Keratinocyte (primary cell): ENCODE measurements around the gene HIP1R. TPM values are rescaled to one million over a fixed set of nuclear protein-coding genes. Genes with fewer than 3 reads are reported as not detected.

ENCODE experiments used
- DNase-seq: peaks from one replicate; pipeline ENCODE4 v3.0.0-alpha.2; 2011; ENCODE audit warnings: low read depth, missing footprints, low spot score
- FAIRE-seq: peaks from 2 replicates; lab custom pipeline; 2011; peaks lifted over from hg19 to GRCh38; lab: Jason Lieb, UNC
- H2AFZ ChIP-seq: 2 replicates; pipeline ENCODE4 v1.6.0; 2012; ENCODE audit warnings: low read length, control low read depth, inconsistent platforms; ENCODE audit not compliant: control insufficient read depth
- H3K27ac ChIP-seq: 2 replicates; pipeline ENCODE4 v1.5.1; 2011; ENCODE audit warnings: low read length; ENCODE audit not compliant: control insufficient read depth, insufficient read depth
- H3K27me3 ChIP-seq: 3 replicates; pipeline ENCODE4 v1.6.0; 2011; ENCODE audit warnings: low read length; ENCODE audit not compliant: control insufficient read depth, insufficient read depth; ENCODE audit errors: extremely low read depth
- H3K36me3 ChIP-seq, 2 experiments: 2 replicates in 1 of 2; 3 replicates in 1 of 2; pipeline ENCODE4 v1.5.1; 2011; ENCODE audit warnings: low read length in 2 of 2, mild to moderate bottlenecking in 1 of 2; ENCODE audit not compliant: control insufficient read depth in 2 of 2, insufficient read depth in 2 of 2; ENCODE audit errors: extremely low read depth in 1 of 2
- H3K4me1 ChIP-seq: 3 replicates; pipeline ENCODE4 v1.5.1; 2011; ENCODE audit warnings: low read length; ENCODE audit not compliant: control insufficient read depth, insufficient read depth; ENCODE audit errors: extremely low read depth
- H3K4me2 ChIP-seq: 3 replicates; pipeline ENCODE4 v1.6.0; 2011; ENCODE audit warnings: low read depth, low read length; ENCODE audit not compliant: control insufficient read depth, insufficient read depth; ENCODE audit errors: extremely low read depth
- H3K4me3 ChIP-seq, 3 experiments: fragments of 200-600 bp in 1 of 3; sonication (generic) in 1 of 3; 2 replicates in 2 of 3; 3 replicates in 1 of 3; pipeline ENCODE4 v1.5.1; 2011 to 2016; ENCODE audit warnings: low read length in 3 of 3, mild to moderate bottlenecking in 3 of 3, control low read depth in 2 of 3, inconsistent platforms in 1 of 3, low read depth in 1 of 3, mixed read lengths in 1 of 3, mixed run types in 1 of 3, moderate library complexity in 1 of 3; ENCODE audit not compliant: control insufficient read depth in 2 of 3, insufficient read depth in 2 of 3; ENCODE audit errors: extremely low read depth in 1 of 3
- H3K79me2 ChIP-seq: 2 replicates; pipeline ENCODE4 v1.6.0; 2012; ENCODE audit warnings: low read length; ENCODE audit not compliant: control insufficient read depth, insufficient read depth
- H3K9ac ChIP-seq: 3 replicates; pipeline ENCODE4 v1.6.0; 2011; ENCODE audit warnings: low read length; ENCODE audit not compliant: control insufficient read depth, insufficient read depth; ENCODE audit errors: extremely low read depth
- H3K9me1 ChIP-seq: 3 replicates; pipeline ENCODE4 v1.6.0; 2011; ENCODE audit warnings: low read length; ENCODE audit not compliant: control insufficient read depth, insufficient read depth; ENCODE audit errors: extremely low read depth
- H3K9me3 ChIP-seq: 2 replicates; pipeline ENCODE4 v1.5.1; 2012; ENCODE audit warnings: low read depth, low read length; ENCODE audit not compliant: control insufficient read depth
- H4K20me1 ChIP-seq: 3 replicates; pipeline ENCODE4 v1.6.0; 2011; ENCODE audit warnings: low read length; ENCODE audit not compliant: control insufficient read depth, insufficient read depth; ENCODE audit errors: extremely low read depth
- EZH2 ChIP-seq: IDR thresholded peaks from one replicate; pipeline ENCODE4 v1.6.1; 2012; ENCODE audit warnings: inconsistent platforms, mild to moderate bottlenecking, low read length, moderate library complexity
- dilution Hi-C: fragments of 300-500 bp; cut with MboI; formaldehyde crosslinking; loops from one replicate; pipeline ENCODE4 v1.7.0; 2020; ENCODE audit warnings: low sequenced_read_pairs; ENCODE audit not compliant: extremely low pct_ligation_motif_present
- polyA plus RNA-seq, 5 experiments: library from polyadenylated mRNA; depleted of rRNA in 3 of 5; stranded (reverse) in 3 of 5; stranded (forward) in 1 of 5; unstranded in 1 of 5; fragments of >200 nt; gene quantifications; 1 replicate in 1 of 5; 2 replicates in 3 of 5; 3 replicates in 1 of 5; pipeline versions ENCODE4 v1.2.1 to v1.2.3, GENCODE V29; 2011 to 2012; ENCODE audit warnings: missing spikeins in 2 of 5, low read depth in 1 of 5, low replicate concordance in 1 of 5
- TF ChIP-seq, protein P1 (sequence below), 3 experiments: IDR thresholded peaks in 1 of 3; conservative IDR thresholded peaks in 1 of 3; optimal IDR thresholded peaks in 1 of 3; 2 replicates in 2 of 3; 3 replicates in 1 of 3; pipeline versions ENCODE3 to v1.5.1; 2011; ENCODE audit warnings: low read length in 3 of 3, mild to moderate bottlenecking in 3 of 3, moderate library complexity in 2 of 3, control low read depth in 1 of 3, inconsistent platforms in 1 of 3; ENCODE audit not compliant: insufficient read depth in 2 of 3; ENCODE audit errors: extremely low read depth in 1 of 3

HIP1R gene
- polyA plus RNA-seq, 1 donor (not counting 4 experiments of a cell fraction or from before 2014, with no cell fraction given): 23.0 TPM

DNA sequence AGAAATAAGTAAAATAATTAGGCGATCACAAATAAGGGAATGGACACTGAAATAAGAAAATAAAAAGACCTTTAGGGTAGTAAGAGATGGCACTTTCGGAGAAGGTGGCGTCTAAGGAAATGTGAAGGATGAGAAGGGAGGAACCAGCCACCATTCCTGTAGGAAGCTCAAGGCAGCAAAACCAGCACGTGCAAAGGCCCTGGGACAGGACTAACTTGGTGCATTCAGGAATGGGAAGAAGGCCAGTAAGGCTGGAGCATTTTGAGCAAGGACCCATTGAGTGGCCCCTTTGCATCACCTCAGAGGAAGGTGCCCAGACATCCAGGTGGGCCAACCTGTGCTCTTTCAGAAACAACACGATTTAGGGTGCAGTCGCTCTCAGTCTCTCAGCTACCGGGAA, 61.4 kb downstream of the HIP1R start:
- DNase-seq (no peak), FAIRE-seq (no peak)
- no peaks in the 10 kb centered on the region for H3K9me1 ChIP-seq
- H3K4me2 ChIP-seq: no peak overlapping the region
- H4K20me1 ChIP-seq: no peaks in the 10 kb centered on the region
- no peaks in the 10 kb centered on the region for H3K9me3 ChIP-seq
- dilution Hi-C loops: no loop called here
- no peak overlapping the region for H2AFZ ChIP-seq
- H3K27me3 ChIP-seq: no peaks in the 10 kb centered on the region
- H3K36me3 ChIP-seq: peaks cover 0 to 13% of the 10 kb centered on the region in 2 experiments
- H3K9ac ChIP-seq: no peak overlapping the region
- H3K4me1 ChIP-seq: peaks cover 50% of the 10 kb centered on the region
- no peak overlapping the region for H3K4me3 ChIP-seq
- peaks cover 41% of the 10 kb centered on the region for H3K79me2 ChIP-seq
- H3K27ac ChIP-seq: no peak overlapping the region
- TF ChIP-seq EZH2: no peak
- TF ChIP-seq, protein P1, sequence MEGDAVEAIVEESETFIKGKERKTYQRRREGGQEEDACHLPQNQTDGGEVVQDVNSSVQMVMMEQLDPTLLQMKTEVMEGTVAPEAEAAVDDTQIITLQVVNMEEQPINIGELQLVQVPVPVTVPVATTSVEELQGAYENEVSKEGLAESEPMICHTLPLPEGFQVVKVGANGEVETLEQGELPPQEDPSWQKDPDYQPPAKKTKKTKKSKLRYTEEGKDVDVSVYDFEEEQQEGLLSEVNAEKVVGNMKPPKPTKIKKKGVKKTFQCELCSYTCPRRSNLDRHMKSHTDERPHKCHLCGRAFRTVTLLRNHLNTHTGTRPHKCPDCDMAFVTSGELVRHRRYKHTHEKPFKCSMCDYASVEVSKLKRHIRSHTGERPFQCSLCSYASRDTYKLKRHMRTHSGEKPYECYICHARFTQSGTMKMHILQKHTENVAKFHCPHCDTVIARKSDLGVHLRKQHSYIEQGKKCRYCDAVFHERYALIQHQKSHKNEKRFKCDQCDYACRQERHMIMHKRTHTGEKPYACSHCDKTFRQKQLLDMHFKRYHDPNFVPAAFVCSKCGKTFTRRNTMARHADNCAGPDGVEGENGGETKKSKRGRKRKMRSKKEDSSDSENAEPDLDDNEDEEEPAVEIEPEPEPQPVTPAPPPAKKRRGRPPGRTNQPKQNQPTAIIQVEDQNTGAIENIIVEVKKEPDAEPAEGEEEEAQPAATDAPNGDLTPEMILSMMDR (optimal IDR thresholded peaks at IDR 0.05 in 1 of 3, IDR thresholded peaks at IDR 0.05 in 1 of 3, conservative IDR thresholded peaks at IDR 0.05 in 1 of 3; ENCODE audit: extremely low read depth in 1 of 3, insufficient read depth in 2 of 3, low read length in 3 of 3): no peak

GRCh38 chr12:122899887-122900286, 64.6 kb downstream of the HIP1R start:
- FAIRE-seq (no peak), DNase-seq (no peak)
- H3K27ac ChIP-seq: no peak overlapping the region
- H3K79me2 ChIP-seq: peaks cover 10% of the 10 kb centered on the region
- no peaks in the 10 kb centered on the region for H3K36me3 ChIP-seq
- no peaks in the 10 kb centered on the region for H3K27me3 ChIP-seq
- H3K9me3 ChIP-seq: no peaks in the 10 kb centered on the region
- no peaks in the 10 kb centered on the region for H3K9me1 ChIP-seq
- no peak overlapping the region for H2AFZ ChIP-seq
- no peak overlapping the region for H3K9ac ChIP-seq
- H3K4me3 ChIP-seq: no peak overlapping the region
- TF ChIP-seq EZH2: no peak
- TF ChIP-seq, protein P1 (optimal IDR thresholded peaks at IDR 0.05 in 1 of 3, IDR thresholded peaks at IDR 0.05 in 1 of 3, conservative IDR thresholded peaks at IDR 0.05 in 1 of 3; ENCODE audit: extremely low read depth in 1 of 3, insufficient read depth in 2 of 3, low read length in 3 of 3): no peak
- dilution Hi-C loops: no loop called here
- no peak overlapping the region for H3K4me2 ChIP-seq
- H3K4me1 ChIP-seq: peaks cover 20% of the 10 kb centered on the region
- H4K20me1 ChIP-seq: no peaks in the 10 kb centered on the region
